ENCODE data around the gene RBM18. TPM values are rescaled to one million over a fixed set of nuclear protein-coding genes. Genes with fewer than 3 reads are reported as not detected.

RBM18 gene
- total and polyA plus RNA-seq, 12 donors: 6.0 to 47.6 (median 42.1) TPM

GRCh38 chr9:122212473-122213004 is 52.1 kb downstream of the RBM18 start:
- Histone ChIP-seq H3K27ac (no peak overlapping the region), H3K4me3 (no peak overlapping the region), H3K4me1 (peaks cover 0 to 20% (median 9%) of the 10 kb centered on the region in 9 donors), H3K27me3 (peaks cover 10 to 75% (median 60%) of the 10 kb centered on the region in 7 donors), H3K36me3 (peaks cover 0 to 5% (median 0%) of the 10 kb centered on the region in 9 donors), H3K9me3 (no peaks in the 10 kb centered on the region)
- ATAC-seq: no peak
- WGBS, 2 donors: 76 to 79% methylated on average over 7 of the region's 7 CpGs
- intact Hi-C loops (cut with DNase I): no loop called here
- TF ChIP-seq, protein P1, sequence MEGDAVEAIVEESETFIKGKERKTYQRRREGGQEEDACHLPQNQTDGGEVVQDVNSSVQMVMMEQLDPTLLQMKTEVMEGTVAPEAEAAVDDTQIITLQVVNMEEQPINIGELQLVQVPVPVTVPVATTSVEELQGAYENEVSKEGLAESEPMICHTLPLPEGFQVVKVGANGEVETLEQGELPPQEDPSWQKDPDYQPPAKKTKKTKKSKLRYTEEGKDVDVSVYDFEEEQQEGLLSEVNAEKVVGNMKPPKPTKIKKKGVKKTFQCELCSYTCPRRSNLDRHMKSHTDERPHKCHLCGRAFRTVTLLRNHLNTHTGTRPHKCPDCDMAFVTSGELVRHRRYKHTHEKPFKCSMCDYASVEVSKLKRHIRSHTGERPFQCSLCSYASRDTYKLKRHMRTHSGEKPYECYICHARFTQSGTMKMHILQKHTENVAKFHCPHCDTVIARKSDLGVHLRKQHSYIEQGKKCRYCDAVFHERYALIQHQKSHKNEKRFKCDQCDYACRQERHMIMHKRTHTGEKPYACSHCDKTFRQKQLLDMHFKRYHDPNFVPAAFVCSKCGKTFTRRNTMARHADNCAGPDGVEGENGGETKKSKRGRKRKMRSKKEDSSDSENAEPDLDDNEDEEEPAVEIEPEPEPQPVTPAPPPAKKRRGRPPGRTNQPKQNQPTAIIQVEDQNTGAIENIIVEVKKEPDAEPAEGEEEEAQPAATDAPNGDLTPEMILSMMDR (IDR thresholded peaks at IDR 0.05): no peak
- no peak for DNase-seq

DNA sequence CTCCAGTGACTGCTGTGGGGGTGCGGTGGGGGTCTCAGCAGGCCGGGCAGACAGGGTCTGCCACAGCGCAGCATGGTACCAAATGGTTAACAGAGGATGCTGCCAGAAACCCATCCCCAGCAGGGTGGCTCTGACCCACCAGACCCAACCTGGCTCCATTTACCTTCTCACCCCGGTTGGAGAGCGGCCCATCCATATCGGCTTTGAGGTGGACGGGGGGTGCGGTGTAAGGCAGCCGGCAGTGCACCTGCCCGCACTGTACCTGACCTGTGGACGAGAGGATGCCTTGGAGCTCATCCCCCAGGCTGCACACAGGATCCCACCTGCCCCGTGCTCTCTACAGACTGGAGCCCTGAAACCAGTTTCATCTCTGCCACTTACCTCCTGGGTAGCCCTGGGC is 55.2 kb downstream of the RBM18 start:
- Histone ChIP-seq H3K27ac (no peak overlapping the region), H3K9me3 (no peaks in the 10 kb centered on the region), H3K4me3 (no peak overlapping the region), H3K4me1 (peaks cover 0 to 17% (median 9%) of the 10 kb centered on the region in 9 donors), H3K27me3 (peaks cover 10 to 50% (median 32%) of the 10 kb centered on the region in 7 donors), H3K36me3 (peaks cover 0 to 5% (median 0%) of the 10 kb centered on the region in 9 donors)
- ATAC-seq (no peak), DNase-seq (no peak)
- intact Hi-C loops (cut with DNase I): no loop called here
- WGBS, 2 donors: 91 to 98% methylated on average over 9 to 12 of the region's 12 CpGs
- TF ChIP-seq, protein P1 (IDR thresholded peaks at IDR 0.05): no peak

DNA sequence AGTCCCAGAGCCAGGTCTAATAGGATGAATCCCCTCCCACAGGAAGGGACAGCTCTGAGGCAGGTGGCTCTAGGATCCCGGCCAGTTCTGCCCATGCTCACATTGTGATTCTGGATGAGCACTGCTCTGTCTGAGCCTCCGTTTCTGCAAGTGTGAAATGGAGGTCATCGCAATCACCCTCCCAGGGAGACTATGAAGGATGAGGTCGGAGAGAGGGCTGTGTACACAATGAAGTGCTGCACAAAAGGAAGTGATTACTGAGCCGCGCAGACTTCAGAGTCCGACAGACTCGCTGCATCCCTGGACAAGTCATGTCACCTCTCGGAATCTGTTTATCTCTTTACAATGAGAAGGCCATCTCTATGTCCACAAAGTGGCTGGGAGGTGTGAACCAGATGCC is 57.5 kb downstream of the RBM18 start:
- Histone ChIP-seq H3K27me3 (peaks cover 0 to 27% (median 9%) of the 10 kb centered on the region in 7 donors), H3K36me3 (peaks cover 0 to 5% (median 0%) of the 10 kb centered on the region in 9 donors), H3K4me3 (no peak overlapping the region), H3K9me3 (no peaks in the 10 kb centered on the region), H3K4me1 (peaks cover 0 to 5% (median 0%) of the 10 kb centered on the region in 9 donors), H3K27ac (no peak overlapping the region)
- no peak for DNase-seq
- TF ChIP-seq, protein P1 (IDR thresholded peaks at IDR 0.05): no peak
- intact Hi-C loops (cut with DNase I): no loop called here
- no peak for ATAC-seq
- 79 to 88% methylated on average over 9 of the region's 9 CpGs for WGBS, 2 donors

DNA sequence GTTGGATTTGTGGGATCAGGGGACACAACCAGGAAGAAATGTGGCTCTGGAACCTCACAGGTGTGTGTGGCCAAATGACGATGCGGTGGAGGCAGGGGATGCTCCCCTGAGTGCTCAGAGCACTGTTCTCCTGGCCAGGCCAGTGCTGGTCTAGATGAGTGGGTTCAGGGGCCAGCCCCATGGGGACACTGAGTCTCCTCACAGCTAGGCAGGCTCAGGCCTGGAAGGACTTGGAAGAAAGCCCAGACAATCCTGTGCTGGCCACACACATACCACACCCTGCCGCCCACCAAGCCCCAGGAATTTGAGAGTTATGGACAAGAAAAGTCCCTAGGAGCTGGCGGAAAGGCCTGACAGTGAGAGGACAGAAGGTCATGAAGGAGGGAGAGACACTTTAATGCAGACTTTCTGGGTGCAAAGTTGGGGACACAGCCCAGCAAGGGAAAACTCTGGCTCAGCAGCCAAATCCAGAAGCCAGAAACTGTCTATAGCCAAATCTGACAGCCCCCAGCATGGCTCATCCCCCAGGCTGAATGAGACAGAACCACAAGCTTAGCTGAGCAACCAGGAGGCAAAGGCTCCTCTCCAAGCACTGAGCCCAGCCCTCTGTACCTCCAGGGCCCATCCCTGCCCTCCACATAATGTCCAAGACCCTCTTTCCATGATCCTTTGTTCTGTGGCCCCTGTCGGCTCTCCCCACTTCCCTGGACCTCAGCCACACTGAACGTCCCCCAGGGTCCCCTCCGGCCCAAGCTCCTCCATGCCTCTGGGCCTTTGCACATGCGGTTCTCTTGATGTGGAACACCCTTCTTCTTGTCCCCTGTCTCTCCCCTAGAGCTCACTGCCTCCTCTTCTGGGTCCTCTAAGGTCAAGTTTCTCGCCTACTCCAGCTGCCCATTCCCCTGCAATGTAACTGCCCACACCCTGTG is 58.3 kb downstream of the RBM18 start:
- peaks cover 0 to 5% (median 0%) of the 10 kb centered on the region in 9 donors for H3K36me3 ChIP-seq
- TF ChIP-seq, protein P1 (IDR thresholded peaks at IDR 0.05): no peak
- H3K27me3 ChIP-seq: peaks cover 0 to 20% (median 7%) of the 10 kb centered on the region in 7 donors

More for the DNA sequence above, 58.3 kb downstream of the RBM18 start:
- 78 to 79% methylated on average over 9 of the region's 9 CpGs for WGBS, 2 donors
- no peak overlapping the region for H3K27ac ChIP-seq
- DNase-seq: no peak
- no peaks in the 10 kb centered on the region for H3K9me3 ChIP-seq
- peaks cover 0 to 11% (median 4%) of the 10 kb centered on the region in 9 donors for H3K4me1 ChIP-seq
- no peak for ATAC-seq
- intact Hi-C loops (cut with DNase I): no loop called here
- no peak overlapping the region for H3K4me3 ChIP-seq

Measured in heart right ventricle (tissue), 16 donors.